NCI-H146 (cell line): ENCODE results near the gene C20orf144.
"Not testable (repeated sequence)": the region's sequence is repeated elsewhere in the genome, so short reads cannot be mapped to it uniquely, and the experiment has no call there.

Source experiments
- DNase-seq: peaks from one replicate; lab custom pipeline; 2025; lab: John Stamatoyannopoulos, UW

The C20orf144 gene

GRCh38 chr20:33662172-33662571, at the start of gene C20orf144:
TSS of gene C20orf144 (plus strand) at chr20:33662327. CDS start at chr20:33662346, 19 bp downstream.
- no peak for DNase-seq

- DNase-seq: no peak
Measured at GRCh38 chr20:33621717-33622400, 40.3 kb upstream of the C20orf144 start.

GRCh38 chr20:33622705-33623365, 39.3 kb upstream of the C20orf144 start:
- no peak for DNase-seq

- DNase-seq: no peak
Measured at GRCh38 chr20:33624399-33624798, 37.7 kb upstream of the C20orf144 start.

- no peak for DNase-seq
Measured at GRCh38 chr20:33626190-33626589, 35.9 kb upstream of the C20orf144 start.

GRCh38 chr20:33627577-33628216, 34.4 kb upstream of the C20orf144 start:
- no peak for DNase-seq

- no peak for DNase-seq
Measured at GRCh38 chr20:33629533-33629932, 32.6 kb upstream of the C20orf144 start.

- no peak for DNase-seq
Measured at GRCh38 chr20:33629979-33630378, 32.1 kb upstream of the C20orf144 start.

- DNase-seq: no peak
Measured at GRCh38 chr20:33630507-33630906, 31.6 kb upstream of the C20orf144 start.

- not testable (repeated sequence) for DNase-seq
Measured at GRCh38 chr20:33631910-33632309, 30.2 kb upstream of the C20orf144 start.

GRCh38 chr20:33635341-33635740, 26.8 kb upstream of the C20orf144 start:
- DNase-seq: no peak

GRCh38 chr20:33636776-33637175, 25.4 kb upstream of the C20orf144 start:
- no peak for DNase-seq

GRCh38 chr20:33640287-33640686, 21.8 kb upstream of the C20orf144 start:
- no peak for DNase-seq

GRCh38 chr20:33644313-33645071, 17.6 kb upstream of the C20orf144 start:
- DNase-seq: no peak

GRCh38 chr20:33645072-33645358, 17.1 kb upstream of the C20orf144 start:
- DNase-seq: no peak

GRCh38 chr20:33645396-33645795, 16.7 kb upstream of the C20orf144 start:
- DNase-seq: no peak

GRCh38 chr20:33646191-33646590, 15.9 kb upstream of the C20orf144 start:
- no peak for DNase-seq

GRCh38 chr20:33646959-33647602, 15.0 kb upstream of the C20orf144 start:
- DNase-seq: not testable (repeated sequence)

- no peak for DNase-seq
Measured at GRCh38 chr20:33647603-33648395, 14.3 kb upstream of the C20orf144 start.

- DNase-seq: no peak
Measured at GRCh38 chr20:33648396-33649004, 13.6 kb upstream of the C20orf144 start.

- DNase-seq: no peak
Measured at GRCh38 chr20:33649201-33649681, 12.9 kb upstream of the C20orf144 start.
